ENCODE results near the gene UFSP2. TPM values are rescaled to one million over a fixed set of nuclear protein-coding genes. Genes with fewer than 3 reads are reported as not detected.

UFSP2 gene
- total and polyA plus RNA-seq, 2 of the 4 experiments (the other 2 are of a cell fraction), result 21.8 to 43.7 TPM

DNA sequence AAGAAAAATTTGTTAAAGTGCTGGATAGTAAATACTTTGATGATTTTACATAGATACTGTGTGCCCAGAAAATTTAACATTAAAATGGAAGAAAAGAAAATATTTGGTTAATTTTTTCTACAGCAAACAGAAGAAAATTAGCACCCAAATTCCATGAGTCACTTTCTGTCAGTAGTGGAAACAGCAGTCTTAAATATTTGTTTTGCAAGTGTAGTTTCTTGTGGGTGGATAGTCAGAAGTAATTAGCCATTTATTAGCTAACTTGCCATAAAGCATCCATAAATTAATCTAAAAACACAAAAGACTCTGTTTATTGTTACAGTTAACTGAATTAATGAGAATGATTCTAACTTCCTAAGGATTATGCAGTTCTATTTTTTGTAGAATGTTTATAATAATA lies 9.7 kb upstream of the UFSP2 start:
- Histone ChIP-seq H2AK9ac (replicated peaks; ENCODE audit: low read depth, low read length, poor library complexity) (no peak overlapping the region), H4K8ac (ENCODE audit: low read depth in 2 of 2, low read length in 2 of 2) (no peak overlapping the region), H3K4me2 (ENCODE audit: low read depth, low read length) (no peak overlapping the region), H4K20me1 (ENCODE audit: insufficient read depth, low read length) (no peaks in the 10 kb centered on the region), H3K23ac (ENCODE audit: low read depth, low read length) (no peak overlapping the region), H2BK15ac (ENCODE audit: low read depth, low read length) (no peak overlapping the region), H2AFZ (replicated peaks; ENCODE audit: low read length, poor library complexity) (no peak overlapping the region), H3K36me3 (ENCODE audit: control insufficient read depth, insufficient read depth, low read length) (no peaks in the 10 kb centered on the region), H3K14ac (replicated peaks; ENCODE audit: low read depth, low read length) (no peak overlapping the region), H3K27ac (ENCODE audit: insufficient read depth, low read length) (no peak overlapping the region), H3K9ac (ENCODE audit: low read depth, low read length) (no peak overlapping the region), H2BK120ac (ENCODE audit: low read depth, low read length) (no peak overlapping the region), H3K56ac (ENCODE audit: extremely low read depth, insufficient read depth, low read length) (no peak overlapping the region), H3K4me1 (ENCODE audit: control insufficient read depth, insufficient read depth, low read length) (no peaks in the 10 kb centered on the region), H3K27me3 (ENCODE audit: control insufficient read depth, insufficient read depth, low read length) (no peaks in the 10 kb centered on the region), H2AK5ac (ENCODE audit: low read depth, low read length) (no peak overlapping the region), H4K91ac (ENCODE audit: insufficient read depth, low read depth, low read length) (no peak overlapping the region), H2BK5ac (ENCODE audit: low read depth, low read length, poor library complexity, severe bottlenecking) (no peak overlapping the region), H3K4me3 (ENCODE audit: insufficient read depth, low read depth, low read length) (no peak overlapping the region), H2BK20ac (ENCODE audit: low read depth, low read length) (no peak overlapping the region), H3K4ac (ENCODE audit: low read depth, low read length) (no peak overlapping the region), H4K5ac (ENCODE audit: low read depth, low read length) (no peak overlapping the region), H3K79me1 (ENCODE audit: low read depth in 1 of 2, low read length in 2 of 2) (no peaks in the 10 kb centered on the region), H3K18ac (ENCODE audit: low read depth, low read length) (no peak overlapping the region), H3K9me3 (ENCODE audit: control insufficient read depth, insufficient read depth, low read length) (no peaks in the 10 kb centered on the region), H3K9me1 (ENCODE audit: insufficient read depth, low read length) (no peaks in the 10 kb centered on the region)
- dilution Hi-C loops (cut with HindIII; ENCODE audit: low sequenced_read_pairs, unreplicated experiment) (no loop called here), in situ Hi-C loops (cut with MboI; ENCODE audit: low sequenced_read_pairs) (no loop called here), intact Hi-C loops (cut with micrococcal nuclease) (no loop called here)
- DNase-seq (no peak), ATAC-seq (ENCODE audit: low read depth) (no peak)
- TF ChIP-seq RFX5 (IDR thresholded peaks at IDR 0.05; ENCODE audit: low read depth, low read length), result no peak
- TF ChIP-seq MAZ (IDR thresholded peaks at IDR 0.05; ENCODE audit: borderline replicate concordance, low read depth, low read length), result no peak
- TF ChIP-seq BHLHE40 (IDR thresholded peaks at IDR 0.05; ENCODE audit: low read depth, low read length), result no peak
- no peak for TF ChIP-seq CEBPB (IDR thresholded peaks at IDR 0.05; ENCODE audit: low read depth, low read length)
- TF ChIP-seq, protein P1, sequence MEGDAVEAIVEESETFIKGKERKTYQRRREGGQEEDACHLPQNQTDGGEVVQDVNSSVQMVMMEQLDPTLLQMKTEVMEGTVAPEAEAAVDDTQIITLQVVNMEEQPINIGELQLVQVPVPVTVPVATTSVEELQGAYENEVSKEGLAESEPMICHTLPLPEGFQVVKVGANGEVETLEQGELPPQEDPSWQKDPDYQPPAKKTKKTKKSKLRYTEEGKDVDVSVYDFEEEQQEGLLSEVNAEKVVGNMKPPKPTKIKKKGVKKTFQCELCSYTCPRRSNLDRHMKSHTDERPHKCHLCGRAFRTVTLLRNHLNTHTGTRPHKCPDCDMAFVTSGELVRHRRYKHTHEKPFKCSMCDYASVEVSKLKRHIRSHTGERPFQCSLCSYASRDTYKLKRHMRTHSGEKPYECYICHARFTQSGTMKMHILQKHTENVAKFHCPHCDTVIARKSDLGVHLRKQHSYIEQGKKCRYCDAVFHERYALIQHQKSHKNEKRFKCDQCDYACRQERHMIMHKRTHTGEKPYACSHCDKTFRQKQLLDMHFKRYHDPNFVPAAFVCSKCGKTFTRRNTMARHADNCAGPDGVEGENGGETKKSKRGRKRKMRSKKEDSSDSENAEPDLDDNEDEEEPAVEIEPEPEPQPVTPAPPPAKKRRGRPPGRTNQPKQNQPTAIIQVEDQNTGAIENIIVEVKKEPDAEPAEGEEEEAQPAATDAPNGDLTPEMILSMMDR (conservative IDR thresholded peaks at IDR 0.05; ENCODE audit: low read depth, low read length), result no peak
- TF ChIP-seq CHD1 (IDR thresholded peaks at IDR 0.05; ENCODE audit: low read depth, low read length), result no peak
- no peak for TF ChIP-seq MXI1 (IDR thresholded peaks at IDR 0.05; ENCODE audit: borderline replicate concordance, low read depth, low read length)
- no peak for TF ChIP-seq SMC3 (IDR thresholded peaks at IDR 0.05; ENCODE audit: low read depth, low read length)
- ChIA-PET CTCF (no interaction called here), POLR2A (ENCODE audit: unreplicated experiment) (no interaction called here)
- BruUV-seq (replicated peaks), result no TSS peak

Data from IMR-90 (cell line).